Neural crest cell (in vitro differentiated cells): ENCODE measurements around the gene CEP250. TPM values are rescaled to one million over a fixed set of nuclear protein-coding genes. Genes with fewer than 3 reads are reported as not detected.
A peak's percentile ranks its signal among the peaks of the same experiment; 100 is the strongest.

Experiments used
- DNase-seq: peaks from one replicate; pipeline ENCODE4 v3.0.0; 2021; ENCODE audit warnings: low read depth, mixed read lengths, low spot score
- H3K27ac Mint-ChIP-seq: one replicate; pipeline ENCODE4 v1.8.0; 2021; ENCODE audit warnings: mild to moderate bottlenecking, mixed read lengths; ENCODE audit not compliant: unreplicated experiment
- H3K27me3 Mint-ChIP-seq: 2 replicates; pipeline ENCODE4 v1.8.0; 2021; ENCODE audit warnings: low read depth, mild to moderate bottlenecking, mixed read lengths
- H3K36me3 Mint-ChIP-seq: 2 replicates; pipeline ENCODE4 v1.8.0; 2021; ENCODE audit warnings: low read depth, mild to moderate bottlenecking, mixed read lengths
- H3K4me1 Mint-ChIP-seq: 2 replicates; pipeline ENCODE4 v1.8.0; 2021; ENCODE audit warnings: mixed read lengths
- H3K4me3 Mint-ChIP-seq: one replicate; pipeline ENCODE4 v1.8.0; 2021; ENCODE audit warnings: mild to moderate bottlenecking, mixed read lengths
- H3K9me3 Mint-ChIP-seq: 2 replicates; pipeline ENCODE4 v1.8.0; 2021; ENCODE audit warnings: mixed read lengths
- CTCF ChIP-seq: fragments of 200-600 bp; sonication (generic); conservative IDR thresholded peaks from 2 replicates; pipeline ENCODE4 v1.5.0; 2021; ENCODE audit warnings: antibody characterized with exemption, mild to moderate bottlenecking
- long read RNA-seq: library from polyadenylated mRNA; unstranded; transcript quantifications from one replicate; pipeline ENCODE4 v2.0.0, GENCODE V29; 2020
- total RNA-seq: library from RNA; stranded (reverse); gene quantifications from 2 replicates; pipeline ENCODE4 v1.2.1, GENCODE V29; 2021

CEP250 gene
- 64.5 and 67.7 TPM in 2 replicates for total RNA-seq
- long read RNA-seq, partial matches to known transcripts, result 23 of 63 reads
- long read RNA-seq, other reads (novel, unspliced or antisense), result 40 of 63 reads

GRCh38 chr20:35454881-35455609, at the start of gene CEP250:
CEP250 (plus strand) TSS chr20:35455598; CDS start chr20:35462368, 6,770 bp downstream.
- H3K4me3 Mint-ChIP-seq, result peak within 1 kb of the TSS; percentile 97

GRCh38 chr20:35405775-35406174, 49.6 kb upstream of the CEP250 start:
- H3K36me3 Mint-ChIP-seq, result peaks cover 27% of the 10 kb centered on the region
- no peak for TF ChIP-seq CTCF
- H3K27ac Mint-ChIP-seq, result no peak overlapping the region
- H3K9me3 Mint-ChIP-seq, result peaks cover 6% of the 10 kb centered on the region
- no peaks in the 10 kb centered on the region for H3K27me3 Mint-ChIP-seq
- H3K4me3 Mint-ChIP-seq, result peak overlapping the region; percentile 0
- H3K4me1 Mint-ChIP-seq, result peaks cover 2% of the 10 kb centered on the region
- DNase-seq, result no peak

More at GRCh38 chr20:35454881-35455609, at the start of gene CEP250:
- Mint-ChIP-seq H3K27me3 (no peaks in the 10 kb centered on the region), H3K36me3 (no peaks in the 10 kb centered on the region), H3K27ac (peak within 1 kb of the TSS; percentile 100), H3K4me1 (peaks cover 41% of the 10 kb centered on the region), H3K9me3 (no peaks in the 10 kb centered on the region)
- peak; percentile 88 for DNase-seq
- no peak for TF ChIP-seq CTCF

GRCh38 chr20:35408270-35408669, 47.1 kb upstream of the CEP250 start:
- peaks cover 18% of the 10 kb centered on the region for H3K4me1 Mint-ChIP-seq
- peak overlapping the region; percentile 71 for H3K4me3 Mint-ChIP-seq
- H3K27ac Mint-ChIP-seq, result no peak overlapping the region
- DNase-seq, result no peak
- peaks cover 9% of the 10 kb centered on the region for H3K9me3 Mint-ChIP-seq
- peaks cover 3% of the 10 kb centered on the region for H3K27me3 Mint-ChIP-seq
- no peak for TF ChIP-seq CTCF
- peaks cover 27% of the 10 kb centered on the region for H3K36me3 Mint-ChIP-seq

- no peak overlapping the region for H3K4me3 Mint-ChIP-seq
- no peak overlapping the region for H3K27ac Mint-ChIP-seq
- TF ChIP-seq CTCF, result no peak
- DNase-seq, result no peak
- peaks cover 8% of the 10 kb centered on the region for H3K27me3 Mint-ChIP-seq
- peaks cover 23% of the 10 kb centered on the region for H3K36me3 Mint-ChIP-seq
- H3K4me1 Mint-ChIP-seq, result peaks cover 19% of the 10 kb centered on the region
- peaks cover 9% of the 10 kb centered on the region for H3K9me3 Mint-ChIP-seq
Observed at GRCh38 chr20:35409542-35409941, 45.9 kb upstream of the CEP250 start.

GRCh38 chr20:35410613-35411012, 44.8 kb upstream of the CEP250 start:
- H3K9me3 Mint-ChIP-seq, result peaks cover 6% of the 10 kb centered on the region
- no peak for DNase-seq
- H3K36me3 Mint-ChIP-seq, result peaks cover 14% of the 10 kb centered on the region
- no peak for TF ChIP-seq CTCF
- H3K27ac Mint-ChIP-seq, result no peak overlapping the region
- peaks cover 19% of the 10 kb centered on the region for H3K4me1 Mint-ChIP-seq
- peak overlapping the region; percentile 96 for H3K4me3 Mint-ChIP-seq
- H3K27me3 Mint-ChIP-seq, result peaks cover 13% of the 10 kb centered on the region
